Measurements from ENCODE around the gene SLC30A10. TPM values are rescaled to one million over a fixed set of nuclear protein-coding genes. Genes with fewer than 3 reads are reported as not detected.
A peak's percentile ranks its signal among the peaks of the same experiment; 100 is the strongest.

Gene SLC30A10
- total RNA-seq, result under 1 TPM in 1 of 2 donors, not detected in 1; 0.52 TPM

- WGBS, 2 donors, result 1% methylated on average over 84 of the region's 91 CpGs; no CpG with 5 or more reads in 1 of the 2 donors
- DNase-seq (peak; percentile 10 to 31 (median 20)), ATAC-seq (peak; percentile 52)
- Histone ChIP-seq H3K27ac (no peak within 1 kb of the TSS), H3K4me3 (peak within 1 kb of the TSS; percentile 31 to 40), H3K27me3 (no peaks in the 10 kb centered on the region), H3K9me3 (no peaks in the 10 kb centered on the region), H3K36me3 (replicated peaks in 1 of 2; ENCODE audit: insufficient read depth in 1 of 2, low read depth in 2 of 2) (no peaks in the 10 kb centered on the region), H3K4me1 (peaks cover 12% of the 10 kb centered on the region)
- TF ChIP-seq POLR2A (IDR thresholded peaks at IDR 0.05), result no peak
- TF ChIP-seq, protein P1, sequence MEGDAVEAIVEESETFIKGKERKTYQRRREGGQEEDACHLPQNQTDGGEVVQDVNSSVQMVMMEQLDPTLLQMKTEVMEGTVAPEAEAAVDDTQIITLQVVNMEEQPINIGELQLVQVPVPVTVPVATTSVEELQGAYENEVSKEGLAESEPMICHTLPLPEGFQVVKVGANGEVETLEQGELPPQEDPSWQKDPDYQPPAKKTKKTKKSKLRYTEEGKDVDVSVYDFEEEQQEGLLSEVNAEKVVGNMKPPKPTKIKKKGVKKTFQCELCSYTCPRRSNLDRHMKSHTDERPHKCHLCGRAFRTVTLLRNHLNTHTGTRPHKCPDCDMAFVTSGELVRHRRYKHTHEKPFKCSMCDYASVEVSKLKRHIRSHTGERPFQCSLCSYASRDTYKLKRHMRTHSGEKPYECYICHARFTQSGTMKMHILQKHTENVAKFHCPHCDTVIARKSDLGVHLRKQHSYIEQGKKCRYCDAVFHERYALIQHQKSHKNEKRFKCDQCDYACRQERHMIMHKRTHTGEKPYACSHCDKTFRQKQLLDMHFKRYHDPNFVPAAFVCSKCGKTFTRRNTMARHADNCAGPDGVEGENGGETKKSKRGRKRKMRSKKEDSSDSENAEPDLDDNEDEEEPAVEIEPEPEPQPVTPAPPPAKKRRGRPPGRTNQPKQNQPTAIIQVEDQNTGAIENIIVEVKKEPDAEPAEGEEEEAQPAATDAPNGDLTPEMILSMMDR (IDR thresholded peaks at IDR 0.05), result peak in 1 of 7 experiments; percentile 10
- intact Hi-C loops (cut with DNase I), result no loop called here
These were observed at the start of gene SLC30A10 for GRCh38 chr1:219927956-219928790. TSS of gene SLC30A10 (minus strand) at chr1:219928557. CDS start at chr1:219928440, 117 bp downstream.

- no peak for ATAC-seq
- intact Hi-C loops (cut with DNase I), result loop anchor here (10.0 kb wide), 1 partner anchor 52 kb away; no protein-coding TSS in a partner anchor
- WGBS, 2 donors, result 68 to 84% methylated on average over 3 of the region's 3 CpGs
These were observed 44.9 kb upstream of the SLC30A10 start for GRCh38 chr1:219973213-219973612.

DNA sequence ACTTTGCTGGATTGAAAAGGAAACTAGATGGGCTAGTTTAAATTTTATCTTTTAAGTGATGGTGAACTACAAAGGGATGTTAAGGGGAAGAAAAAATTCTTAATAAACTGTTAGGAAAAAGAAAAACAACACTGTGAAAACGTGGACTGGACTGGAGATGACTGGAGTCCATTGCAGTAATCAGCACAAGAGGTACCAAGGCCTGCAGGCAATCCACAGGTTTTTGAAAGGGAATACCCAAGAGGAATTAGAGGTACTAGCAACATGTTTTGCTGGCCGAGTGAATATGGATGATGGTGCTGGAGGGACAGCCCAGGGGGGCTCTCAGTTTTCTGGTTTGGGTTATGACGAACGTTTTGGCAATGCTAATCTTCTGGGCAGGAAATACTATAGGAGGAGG lies 39.0 kb upstream of the SLC30A10 start:
- no peak overlapping the region for H3K27ac ChIP-seq
- intact Hi-C loops (cut with DNase I), result no loop called here
- DNase-seq (no peak), ATAC-seq (no peak)
- no peak for TF ChIP-seq POLR2A (IDR thresholded peaks at IDR 0.05)
- TF ChIP-seq, protein P1 (IDR thresholded peaks at IDR 0.05), result no peak
- no peaks in the 10 kb centered on the region for H3K9me3 ChIP-seq
- H3K27me3 ChIP-seq, result no peaks in the 10 kb centered on the region
- no peak overlapping the region for H3K4me3 ChIP-seq
- peaks cover 6% of the 10 kb centered on the region for H3K4me1 ChIP-seq
- WGBS, 2 donors, result 82 to 86% methylated on average over 4 of the region's 4 CpGs
- H3K36me3 ChIP-seq (replicated peaks in 1 of 2; ENCODE audit: insufficient read depth in 1 of 2, low read depth in 2 of 2), result peaks cover 0 to 17% of the 10 kb centered on the region in 2 donors

More at GRCh38 chr1:219973213-219973612, 44.9 kb upstream of the SLC30A10 start:
- Histone ChIP-seq H3K4me3 (no peak overlapping the region), H3K9me3 (no peaks in the 10 kb centered on the region), H3K27me3 (no peaks in the 10 kb centered on the region), H3K27ac (no peak overlapping the region), H3K36me3 (replicated peaks in 1 of 2; ENCODE audit: insufficient read depth in 1 of 2, low read depth in 2 of 2) (peaks cover 0 to 33% of the 10 kb centered on the region in 2 donors), H3K4me1 (no peaks in the 10 kb centered on the region)
- no peak for DNase-seq
- TF ChIP-seq, protein P1 (IDR thresholded peaks at IDR 0.05), result no peak
- no peak for TF ChIP-seq POLR2A (IDR thresholded peaks at IDR 0.05)

- DNase-seq, result no peak
- peaks cover 0 to 11% of the 10 kb centered on the region in 2 donors for H3K36me3 ChIP-seq (replicated peaks in 1 of 2; ENCODE audit: insufficient read depth in 1 of 2, low read depth in 2 of 2)
- 62 to 65% methylated on average over 2 of the region's 2 CpGs for WGBS, 2 donors
- intact Hi-C loops (cut with DNase I), result no loop called here
- H3K9me3 ChIP-seq, result no peaks in the 10 kb centered on the region
- ATAC-seq, result no peak
- H3K27me3 ChIP-seq, result no peaks in the 10 kb centered on the region
- TF ChIP-seq, protein P1 (IDR thresholded peaks at IDR 0.05), result no peak
- TF ChIP-seq POLR2A (IDR thresholded peaks at IDR 0.05), result no peak
- peaks cover 6% of the 10 kb centered on the region for H3K4me1 ChIP-seq
- H3K27ac ChIP-seq, result no peak overlapping the region
- no peak overlapping the region for H3K4me3 ChIP-seq
These were observed 37.7 kb upstream of the SLC30A10 start for GRCh38 chr1:219966071-219966349.

Data from body of pancreas (tissue), 4 donors.